WTC11 (cell line): ENCODE results near the gene THBD. TPM values are rescaled to one million over a fixed set of nuclear protein-coding genes. Genes with fewer than 3 reads are reported as not detected.
A peak's percentile ranks its signal among the peaks of the same experiment; 100 is the strongest.

Source experiments
- ATAC-seq: fragments of 200-7000 bp; cut with Tn5 transposase; 2 replicates; pipeline ENCODE4 v1.10.0; 2021; ENCODE audit warnings: mild to moderate bottlenecking, moderate library complexity
- CTCF ChIA-PET: fragments of 300-600 bp; sonication (Branson Sonifier 250); formaldehyde crosslinking; loops from one replicate; lab custom pipeline; 2021; ENCODE audit warnings: antibody characterized with exemption; lab: Charles Lee
- POLR2A ChIA-PET: fragments of 350-600 bp; sonication (Branson Sonifier 250); formaldehyde crosslinking; loops from one replicate; lab custom pipeline; 2021; ENCODE audit warnings: antibody characterized with exemption; lab: Charles Lee
- DNase-seq: peaks from one replicate; pipeline ENCODE4 v3.0.0; 2021; ENCODE audit warnings: low spot score
- H3K27ac Mint-ChIP-seq: 2 replicates; pipeline ENCODE4 v1.8.0; 2021; ENCODE audit warnings: mixed read lengths
- H3K27me3 Mint-ChIP-seq: 2 replicates; pipeline ENCODE4 v1.8.0; 2021; ENCODE audit warnings: low read depth, mild to moderate bottlenecking, moderate library complexity, mixed read lengths
- H3K36me3 Mint-ChIP-seq: 2 replicates; pipeline ENCODE4 v1.8.0; 2021; ENCODE audit warnings: mixed read lengths
- H3K4me1 Mint-ChIP-seq: 2 replicates; pipeline ENCODE4 v1.8.0; 2022; ENCODE audit warnings: mixed read lengths
- H3K4me3 Mint-ChIP-seq: 2 replicates; pipeline ENCODE4 v1.8.0; 2021; ENCODE audit warnings: mild to moderate bottlenecking, moderate library complexity, mixed read lengths
- H3K9me3 Mint-ChIP-seq: 2 replicates; pipeline ENCODE4 v1.8.0; 2021; ENCODE audit warnings: mixed read lengths
- ATF2 ChIP-seq: sonication (generic); formaldehyde crosslinking; IDR thresholded peaks from 2 replicates; pipeline ENCODE4 v1.8.1; 2022; ENCODE audit warnings: low read depth, missing genetic modification reagents, borderline replicate concordance
- CBFB ChIP-seq: sonication (generic); formaldehyde crosslinking; IDR thresholded peaks from 2 replicates; pipeline ENCODE4 v1.8.1; 2022; ENCODE audit warnings: mild to moderate bottlenecking, low read depth, missing genetic modification reagents
- CREB1 ChIP-seq: sonication (generic); formaldehyde crosslinking; IDR thresholded peaks from 2 replicates; pipeline ENCODE4 v1.8.0; 2023; ENCODE audit warnings: mild to moderate bottlenecking, missing genetic modification reagents
- CTCF ChIP-seq: fragments of 200-600 bp; IDR thresholded peaks from 2 replicates; pipeline ENCODE4 v1.8.0; 2022; ENCODE audit warnings: antibody characterized with exemption
- E2F4 ChIP-seq: sonication (generic); formaldehyde crosslinking; IDR thresholded peaks from 2 replicates; pipeline ENCODE4 v1.8.1; 2022; ENCODE audit warnings: low read depth, mild to moderate bottlenecking, moderate library complexity, missing genetic modification reagents, borderline replicate concordance
- E2F5 ChIP-seq: sonication (generic); formaldehyde crosslinking; IDR thresholded peaks from 2 replicates; pipeline ENCODE4 v1.8.1; 2022; ENCODE audit warnings: mild to moderate bottlenecking, moderate library complexity, missing genetic modification reagents
- FOXP4 ChIP-seq: sonication (generic); formaldehyde crosslinking; IDR thresholded peaks from 2 replicates; pipeline ENCODE4 v1.8.0; 2022; ENCODE audit warnings: mild to moderate bottlenecking, missing genetic modification reagents
- GTF2I ChIP-seq: fragments of 250-450 bp; sonication (Bioruptor Pico); conservative IDR thresholded peaks from 2 replicates; pipeline ENCODE4 v1.4.0; 2021; ENCODE audit warnings: mild to moderate bottlenecking
- NFE2L1 ChIP-seq: sonication (generic); formaldehyde crosslinking; IDR thresholded peaks from 2 replicates; pipeline ENCODE4 v1.8.1; 2023; ENCODE audit warnings: missing genetic modification reagents
- NR2C2 ChIP-seq: sonication (generic); formaldehyde crosslinking; IDR thresholded peaks from 2 replicates; pipeline ENCODE4 v1.8.0; 2022; ENCODE audit warnings: mild to moderate bottlenecking, missing genetic modification reagents
- OVOL2 ChIP-seq: fragments of 250-450 bp; sonication (Bioruptor Pico); IDR thresholded peaks from 2 replicates; pipeline ENCODE4 v1.9.0; 2021; ENCODE audit warnings: mild to moderate bottlenecking, borderline replicate concordance
- PRRX2 ChIP-seq: fragments of 250-450 bp; sonication (Bioruptor Pico); IDR thresholded peaks from 2 replicates; pipeline ENCODE4 v1.8.0; 2021; ENCODE audit warnings: mild to moderate bottlenecking
- RELA ChIP-seq: sonication (generic); formaldehyde crosslinking; IDR thresholded peaks from 2 replicates; pipeline ENCODE4 v1.8.1; 2022; ENCODE audit warnings: missing genetic modification reagents, mild to moderate bottlenecking, borderline replicate concordance
- TEAD1 ChIP-seq: sonication (generic); formaldehyde crosslinking; IDR thresholded peaks from 2 replicates; pipeline ENCODE4 v1.8.0; 2022; ENCODE audit warnings: mild to moderate bottlenecking, missing genetic modification reagents
- ZNF121 ChIP-seq: sonication (generic); formaldehyde crosslinking; IDR thresholded peaks from 2 replicates; pipeline ENCODE4 v1.8.0; 2023; ENCODE audit warnings: missing genetic modification reagents
- ZNF281 ChIP-seq: sonication (generic); formaldehyde crosslinking; IDR thresholded peaks from 2 replicates; pipeline ENCODE4 v1.8.0; 2023; ENCODE audit warnings: mild to moderate bottlenecking, missing genetic modification reagents
- total RNA-seq: library from RNA; stranded (reverse); gene quantifications from 3 replicates; pipeline ENCODE4 v1.2.3, GENCODE V29; 2021
- TF ChIP-seq, protein P1 (sequence below): fragments of 250-450 bp; sonication (Bioruptor Pico); IDR thresholded peaks from 2 replicates; pipeline ENCODE4 v1.8.0; 2021; ENCODE audit warnings: mild to moderate bottlenecking
- TF ChIP-seq, protein P2 (sequence below): sonication (generic); formaldehyde crosslinking; IDR thresholded peaks from 2 replicates; pipeline ENCODE4 v1.8.1; 2023; ENCODE audit warnings: mild to moderate bottlenecking, missing genetic modification reagents
- TF ChIP-seq, protein P3 (sequence below): sonication (generic); formaldehyde crosslinking; conservative IDR thresholded peaks from 2 replicates; pipeline ENCODE4 v1.8.1; 2022; ENCODE audit warnings: mild to moderate bottlenecking, missing genetic modification reagents
- TF ChIP-seq, protein P4 (sequence below): sonication (generic); formaldehyde crosslinking; IDR thresholded peaks from 2 replicates; pipeline ENCODE4 v1.8.0; 2022; ENCODE audit warnings: mild to moderate bottlenecking, missing genetic modification reagents

Gene THBD
- total RNA-seq, 1 experiment from 2014 or later, result 1.0 TPM

- ChIA-PET POLR2A (no interaction called here), CTCF (interaction anchor here (0.5 to 6.0 kb wide), 13 partner anchors 11 to 357 kb away, joined by 3 to 126 read pairs (median 4); partner anchors contain the start of gene SSTR4)
- H3K27me3 Mint-ChIP-seq, result peaks cover 92% of the 10 kb centered on the region
- no peak for TF ChIP-seq E2F4 (CRISPR knock-in tag)
- TF ChIP-seq PRRX2 (CRISPR knock-in tag), result no peak
- TF ChIP-seq OVOL2 (CRISPR knock-in tag), result no peak
- no peak for TF ChIP-seq ZNF121 (CRISPR knock-in tag)
- 0 out of 2 replicates have a peak, but pooled peaks have one; percentile 54 for TF ChIP-seq FOXP4
- peak; percentile 39; the same call in 1 of the 2 replicates for TF ChIP-seq ZNF281
- TF ChIP-seq CREB1, result 0 out of 2 replicates have a peak, but pooled peaks have one; percentile 52
- TF ChIP-seq, protein P1, sequence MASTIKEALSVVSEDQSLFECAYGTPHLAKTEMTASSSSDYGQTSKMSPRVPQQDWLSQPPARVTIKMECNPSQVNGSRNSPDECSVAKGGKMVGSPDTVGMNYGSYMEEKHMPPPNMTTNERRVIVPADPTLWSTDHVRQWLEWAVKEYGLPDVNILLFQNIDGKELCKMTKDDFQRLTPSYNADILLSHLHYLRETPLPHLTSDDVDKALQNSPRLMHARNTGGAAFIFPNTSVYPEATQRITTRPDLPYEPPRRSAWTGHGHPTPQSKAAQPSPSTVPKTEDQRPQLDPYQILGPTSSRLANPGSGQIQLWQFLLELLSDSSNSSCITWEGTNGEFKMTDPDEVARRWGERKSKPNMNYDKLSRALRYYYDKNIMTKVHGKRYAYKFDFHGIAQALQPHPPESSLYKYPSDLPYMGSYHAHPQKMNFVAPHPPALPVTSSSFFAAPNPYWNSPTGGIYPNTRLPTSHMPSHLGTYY (CRISPR knock-in tag), result no peak
- TF ChIP-seq, protein P2, sequence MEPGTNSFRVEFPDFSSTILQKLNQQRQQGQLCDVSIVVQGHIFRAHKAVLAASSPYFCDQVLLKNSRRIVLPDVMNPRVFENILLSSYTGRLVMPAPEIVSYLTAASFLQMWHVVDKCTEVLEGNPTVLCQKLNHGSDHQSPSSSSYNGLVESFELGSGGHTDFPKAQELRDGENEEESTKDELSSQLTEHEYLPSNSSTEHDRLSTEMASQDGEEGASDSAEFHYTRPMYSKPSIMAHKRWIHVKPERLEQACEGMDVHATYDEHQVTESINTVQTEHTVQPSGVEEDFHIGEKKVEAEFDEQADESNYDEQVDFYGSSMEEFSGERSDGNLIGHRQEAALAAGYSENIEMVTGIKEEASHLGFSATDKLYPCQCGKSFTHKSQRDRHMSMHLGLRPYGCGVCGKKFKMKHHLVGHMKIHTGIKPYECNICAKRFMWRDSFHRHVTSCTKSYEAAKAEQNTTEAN, result peak; percentile 48; the same call in 1 of the 2 replicates
- TF ChIP-seq, protein P3, sequence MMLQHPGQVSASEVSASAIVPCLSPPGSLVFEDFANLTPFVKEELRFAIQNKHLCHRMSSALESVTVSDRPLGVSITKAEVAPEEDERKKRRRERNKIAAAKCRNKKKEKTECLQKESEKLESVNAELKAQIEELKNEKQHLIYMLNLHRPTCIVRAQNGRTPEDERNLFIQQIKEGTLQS (CRISPR knock-in tag), result no peak
- no peak for TF ChIP-seq E2F5 (CRISPR knock-in tag)
- peak; percentile 72; the same call in 1 of the 2 replicates for TF ChIP-seq NFE2L1 (CRISPR knock-in tag)
- TF ChIP-seq GTF2I (CRISPR knock-in tag), result no peak
- TF ChIP-seq NR2C2 (CRISPR knock-in tag), result 0 out of 2 replicates have a peak, but pooled peaks have one; percentile 52
- TF ChIP-seq, protein P4, sequence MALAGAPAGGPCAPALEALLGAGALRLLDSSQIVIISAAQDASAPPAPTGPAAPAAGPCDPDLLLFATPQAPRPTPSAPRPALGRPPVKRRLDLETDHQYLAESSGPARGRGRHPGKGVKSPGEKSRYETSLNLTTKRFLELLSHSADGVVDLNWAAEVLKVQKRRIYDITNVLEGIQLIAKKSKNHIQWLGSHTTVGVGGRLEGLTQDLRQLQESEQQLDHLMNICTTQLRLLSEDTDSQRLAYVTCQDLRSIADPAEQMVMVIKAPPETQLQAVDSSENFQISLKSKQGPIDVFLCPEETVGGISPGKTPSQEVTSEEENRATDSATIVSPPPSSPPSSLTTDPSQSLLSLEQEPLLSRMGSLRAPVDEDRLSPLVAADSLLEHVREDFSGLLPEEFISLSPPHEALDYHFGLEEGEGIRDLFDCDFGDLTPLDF (CRISPR knock-in tag), result peak; percentile 78; the same call in 1 of the 2 replicates
- no peak for TF ChIP-seq ATF2 (CRISPR knock-in tag)
- TF ChIP-seq RELA (CRISPR knock-in tag), result peak; percentile 75; the same call in 1 of the 2 replicates
- peak; percentile 75; the same call in 1 of the 2 replicates for TF ChIP-seq TEAD1 (CRISPR knock-in tag)
- no peak for TF ChIP-seq CTCF
- peak; percentile 93; the same call in 1 of the 2 replicates for TF ChIP-seq CBFB
These were observed 930 bp downstream of the THBD start for GRCh38 chr20:23048283-23049200.

More at GRCh38 chr20:23048283-23049200, 930 bp downstream of the THBD start:
- peak; percentile 78 for DNase-seq
- ATAC-seq, result peak; percentile 53
- no peak overlapping the region for H3K27ac Mint-ChIP-seq
- H3K4me3 Mint-ChIP-seq, result peak overlapping the region; percentile 89
- H3K36me3 Mint-ChIP-seq, result no peaks in the 10 kb centered on the region
- H3K9me3 Mint-ChIP-seq, result no peaks in the 10 kb centered on the region
- peaks cover 36% of the 10 kb centered on the region for H3K4me1 Mint-ChIP-seq
